ENCODE measurements around the gene GNB1L.

Gene GNB1L

DNA sequence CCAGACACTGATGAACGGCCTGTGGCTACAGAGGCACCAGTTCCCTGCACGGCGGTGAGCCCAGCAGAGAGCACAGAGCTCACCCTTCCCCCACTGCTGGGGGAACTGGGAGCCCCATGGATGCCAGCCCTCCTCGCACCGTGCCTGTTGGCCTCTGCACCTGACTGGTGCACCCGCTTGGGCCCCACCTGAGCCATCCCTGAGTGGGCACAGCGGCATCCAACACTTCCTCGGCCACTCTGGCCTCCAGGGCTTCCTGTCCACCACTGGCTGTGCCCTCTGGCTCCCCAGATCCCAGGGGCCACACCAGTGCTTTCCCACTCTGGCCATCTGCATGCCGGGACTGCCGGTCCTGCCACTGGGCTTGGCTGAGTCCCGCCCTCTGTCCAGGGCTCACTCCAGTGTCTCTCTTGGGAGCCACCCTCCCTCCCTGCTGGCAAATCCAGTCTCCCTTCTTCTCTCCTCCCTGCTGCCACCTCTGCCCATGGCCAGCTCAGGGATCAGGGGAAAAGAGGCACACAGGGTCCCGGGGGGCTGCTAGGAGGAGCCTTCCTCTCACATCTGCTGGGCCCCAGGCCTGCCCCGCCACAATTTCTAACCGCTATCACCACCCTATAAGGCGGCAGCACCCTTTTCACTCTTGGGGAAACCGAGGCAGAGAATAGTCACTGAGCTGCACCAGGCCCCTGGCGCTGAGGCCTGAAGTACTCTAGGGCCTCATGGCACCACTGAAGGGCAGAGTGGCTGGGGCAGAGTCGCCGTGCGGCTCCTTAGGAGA lies 33.0 kb downstream of the GNB1L start:
- DNase-seq, result no peak

GRCh38 chr22:19820880-19821522 lies 33.7 kb downstream of the GNB1L start:
- no peak for DNase-seq

DNA sequence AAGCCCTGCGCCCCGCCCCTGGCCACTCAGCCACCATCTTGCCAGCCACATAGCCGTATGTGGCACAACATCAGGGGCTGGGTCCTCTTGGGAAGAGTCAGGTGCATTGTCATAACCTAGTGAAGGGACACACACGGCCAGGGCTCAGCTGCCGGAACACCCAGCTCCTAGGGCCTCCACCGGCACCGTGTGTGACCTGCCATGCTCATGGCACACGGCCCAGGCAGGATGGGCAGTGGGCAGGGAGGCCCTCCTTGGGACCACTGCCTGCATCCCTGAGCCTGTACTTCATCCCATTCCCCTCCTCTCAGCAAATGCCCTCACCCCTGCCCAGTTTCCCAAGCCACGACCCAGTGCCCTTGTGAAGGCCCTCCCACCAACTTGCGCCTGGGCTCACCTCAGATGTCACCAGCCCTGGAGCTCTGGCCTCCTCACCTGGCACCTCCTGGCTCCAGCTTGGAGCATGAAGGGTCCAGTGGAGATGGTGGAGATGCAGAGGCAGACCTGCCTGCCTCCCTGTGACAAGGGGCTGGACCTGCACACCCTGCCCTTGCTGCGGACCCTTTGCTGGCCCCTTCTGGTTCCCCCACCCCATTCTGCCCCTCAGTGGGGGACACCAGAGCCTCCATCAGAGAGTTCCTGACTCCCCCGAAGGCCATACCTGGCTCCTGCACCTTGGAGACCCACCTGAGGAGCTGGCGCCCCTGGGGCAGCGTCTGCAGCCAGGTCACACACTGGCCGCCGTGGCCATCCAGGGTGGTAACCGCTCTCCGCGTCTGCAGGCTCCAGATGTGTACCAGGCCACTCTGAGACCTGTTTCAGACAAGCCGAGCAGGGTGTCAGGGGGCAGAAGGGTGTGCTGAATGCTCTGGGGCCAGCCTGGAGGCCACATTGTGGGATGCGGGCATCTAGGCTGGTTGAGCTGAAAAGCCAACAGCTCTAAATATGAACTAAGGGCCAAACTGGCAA lies 34.5 kb downstream of the GNB1L start:
- DNase-seq, result no peak

GRCh38 chr22:19819208-19819910 lies 35.3 kb downstream of the GNB1L start:
- no peak for DNase-seq

- no peak for DNase-seq
Observed at GRCh38 chr22:19818324-19819207, 36.1 kb downstream of the GNB1L start.

DNA sequence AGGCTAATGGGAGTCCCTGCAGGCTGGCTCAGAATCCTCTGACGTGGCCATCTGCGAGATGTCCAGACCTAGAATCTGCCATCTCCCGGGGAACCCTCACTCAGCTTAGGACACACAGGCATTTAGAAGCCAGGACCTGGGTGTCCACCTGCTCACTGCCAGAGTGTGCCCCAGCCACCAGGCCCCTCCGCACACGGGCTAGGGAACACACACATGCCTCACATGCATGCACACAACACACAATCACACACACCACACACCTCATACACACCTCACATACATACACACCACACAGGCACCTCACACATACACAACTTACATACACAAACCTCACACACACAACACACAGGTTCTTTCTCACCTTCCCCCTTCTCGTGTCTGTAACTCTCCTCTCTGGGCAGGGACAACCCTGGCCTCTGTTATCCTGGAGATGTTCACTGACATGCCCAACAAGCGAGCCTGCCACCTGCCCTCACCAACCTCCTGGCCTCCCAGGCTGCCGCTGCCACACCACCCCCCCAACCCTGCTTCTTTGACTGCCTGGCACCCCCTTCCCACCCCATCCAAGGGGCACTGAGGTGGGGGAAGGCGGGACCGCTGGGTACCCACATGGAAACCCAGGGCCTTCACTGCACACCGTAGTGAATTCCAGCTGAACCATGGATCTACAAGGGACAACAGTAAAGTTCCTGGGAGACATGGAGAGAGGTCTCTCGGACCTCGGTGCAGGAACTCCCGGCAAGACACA lies 38.1 kb downstream of the GNB1L start:
- no peak for DNase-seq

GRCh38 chr22:19815823-19816290 lies 38.8 kb downstream of the GNB1L start:
- DNase-seq, result no peak

- no peak for DNase-seq
Observed at GRCh38 chr22:19815093-19815822, 39.4 kb downstream of the GNB1L start.

DNA sequence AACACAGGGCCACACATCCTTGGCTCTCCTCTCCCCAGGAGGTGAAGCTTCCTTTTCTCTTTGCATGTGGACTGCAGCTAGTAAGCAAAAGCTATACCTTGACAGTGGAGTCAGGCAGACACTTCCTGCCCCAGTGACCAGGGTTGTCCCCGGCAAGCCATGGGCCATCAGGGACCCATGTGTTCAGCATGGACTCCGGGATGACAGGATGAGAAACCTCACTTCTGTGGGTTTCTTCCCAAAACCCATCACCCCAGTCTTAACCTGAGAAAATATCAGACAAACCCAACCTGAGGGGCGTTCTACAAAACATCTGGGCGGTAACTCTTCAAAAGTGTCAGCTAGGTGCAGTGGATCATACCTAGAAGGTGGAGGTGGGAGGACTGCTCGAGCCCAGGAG lies 40.2 kb downstream of the GNB1L start:
- DNase-seq, result no peak

DNA sequence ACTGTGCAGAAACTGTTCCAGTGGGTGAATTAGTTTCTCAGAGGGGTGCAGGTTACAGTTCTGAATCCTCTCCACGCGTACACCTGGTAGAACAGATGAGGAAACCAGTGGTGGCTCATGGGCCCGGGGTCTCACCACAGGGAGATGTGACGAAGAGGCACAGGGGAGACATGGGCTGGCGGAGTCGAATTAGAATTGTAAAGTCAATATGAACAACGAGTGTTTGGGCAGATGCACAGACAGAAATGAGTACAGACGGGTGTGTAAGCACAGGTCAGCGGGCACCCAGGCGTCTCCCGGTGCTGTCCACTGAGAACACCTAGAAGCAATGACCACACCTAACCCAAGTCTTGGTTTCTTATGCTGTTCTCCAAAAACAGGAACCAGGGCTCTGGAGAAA lies 41.8 kb downstream of the GNB1L start:
- DNase-seq, result no peak

DNA sequence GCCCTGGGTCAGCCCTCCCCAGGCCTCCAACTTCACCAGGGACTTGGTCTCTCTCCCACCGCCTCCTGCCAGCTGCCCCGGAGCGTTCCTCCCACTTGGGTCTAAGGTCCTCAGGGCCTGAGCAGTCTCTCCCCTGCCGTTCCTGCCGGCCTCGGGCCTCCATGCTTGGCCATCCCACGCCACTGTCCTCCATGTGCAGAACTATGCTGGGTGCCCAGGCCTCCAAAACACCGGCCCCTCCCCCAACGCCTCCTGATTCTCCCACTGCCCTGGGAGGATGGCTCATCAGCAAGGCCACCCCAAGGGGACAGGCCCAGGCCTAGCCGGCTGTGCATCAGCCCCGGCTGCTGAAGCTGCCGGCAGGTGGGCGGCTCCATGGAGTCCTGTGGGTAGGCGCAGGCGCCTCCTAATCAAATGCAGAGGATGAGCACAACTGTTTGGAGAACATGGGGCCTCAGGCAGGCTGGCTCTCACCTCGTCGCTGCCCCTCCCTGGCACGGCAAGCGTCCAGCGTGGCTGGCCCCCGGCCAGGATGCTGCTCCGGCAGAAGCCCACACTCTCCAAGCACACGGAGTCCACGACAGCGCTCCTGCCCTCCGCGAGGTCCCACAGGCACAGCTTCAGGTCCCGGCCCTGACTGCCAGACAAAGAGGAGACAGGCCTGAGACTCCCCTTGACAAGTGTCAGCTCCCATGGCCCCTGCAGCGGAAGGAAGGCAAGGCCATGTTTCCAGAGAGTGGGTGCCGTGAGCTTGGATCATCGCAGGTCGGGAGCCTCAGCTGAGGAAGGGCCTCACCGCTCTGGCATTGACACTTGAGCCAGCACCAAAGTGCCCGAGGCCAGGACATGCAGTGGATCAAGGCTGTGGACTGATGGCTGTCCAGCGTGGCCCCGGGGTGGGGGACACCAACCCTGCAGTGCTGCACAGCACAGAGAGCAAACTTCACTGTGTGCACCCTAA lies 42.6 kb downstream of the GNB1L start:
- DNase-seq, result no peak

- DNase-seq, result no peak
Observed at GRCh38 chr22:19811211-19811621, 43.5 kb downstream of the GNB1L start.

- DNase-seq, result no peak
Observed at GRCh38 chr22:19810381-19811201, 44.1 kb downstream of the GNB1L start.

DNA sequence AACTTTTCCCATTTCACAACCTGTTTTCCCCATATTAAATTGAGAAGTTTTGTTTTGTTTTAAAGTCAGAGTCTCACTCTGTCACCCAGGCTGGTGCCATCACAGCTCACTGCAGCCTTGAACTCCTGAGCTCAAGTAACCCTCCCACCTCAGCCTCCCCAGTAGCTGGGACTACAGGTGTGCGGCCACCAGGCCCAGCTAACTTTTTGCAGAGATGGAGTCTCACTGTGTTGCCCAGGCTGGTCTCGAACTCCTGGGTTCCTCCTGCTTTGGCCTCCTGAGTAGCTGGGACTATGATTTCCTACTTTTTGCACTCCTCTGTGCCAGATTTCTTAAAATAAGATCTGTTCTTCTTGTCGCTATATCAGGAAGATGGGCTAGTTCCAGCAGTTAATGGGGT lies 44.9 kb downstream of the GNB1L start:
- DNase-seq, result no peak

GRCh38 chr22:19808873-19809478 lies 45.7 kb downstream of the GNB1L start:
- no peak for DNase-seq

- no peak for DNase-seq
Observed at GRCh38 chr22:19807914-19808872, 46.5 kb downstream of the GNB1L start.
